Urothelium cell line (cell line): ENCODE measurements around the gene HNRNPA1.

Experiments used
- DNase-seq: peaks from one replicate; pipeline ENCODE4 v3.0.0; 2011; ENCODE audit warnings: low spot score, mixed read lengths
- FAIRE-seq: peaks from 2 replicates; lab custom pipeline; 2011; peaks lifted over from hg19 to GRCh38; lab: Jason Lieb, UNC

Gene HNRNPA1

GRCh38 chr12:54331461-54331860 is 50.9 kb downstream of the HNRNPA1 start:
- DNase-seq (no peak), FAIRE-seq (no peak)

GRCh38 chr12:54333420-54334034 is 53.0 kb downstream of the HNRNPA1 start:
- DNase-seq (no peak), FAIRE-seq (no peak)
